ENCODE data around the gene EPHA4. TPM values are rescaled to one million over a fixed set of nuclear protein-coding genes. Genes with fewer than 3 reads are reported as not detected.

EPHA4 gene
- total RNA-seq, 1 experiment from 2014 or later, result 3.3 TPM

DNA sequence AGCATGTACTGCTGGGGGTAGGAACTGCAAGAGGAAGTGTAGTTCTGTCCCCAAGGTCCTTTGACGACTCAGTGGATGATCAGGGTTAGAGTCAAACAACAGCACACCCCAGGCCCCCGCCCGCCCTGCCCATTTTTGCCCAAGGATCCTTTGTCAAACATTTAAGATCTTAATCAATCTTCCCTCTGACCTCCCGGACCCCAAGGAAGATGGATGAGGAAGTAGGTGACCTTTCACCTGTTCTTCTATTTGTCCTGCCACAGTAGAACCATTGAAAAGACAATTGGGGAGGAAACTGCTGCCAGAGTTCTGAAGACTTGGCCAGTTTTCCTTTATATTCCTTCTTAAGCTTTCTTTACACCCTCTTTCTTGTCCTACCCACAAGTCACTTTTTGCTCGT lies 12.1 kb downstream of the EPHA4 start:
- H3K79me2 ChIP-seq (ENCODE audit: low read length), result no peaks in the 10 kb centered on the region
- H3K4me2 ChIP-seq (ENCODE audit: low read length), result no peak overlapping the region
- no peak for ATAC-seq
- POLR2A ChIA-PET (ENCODE audit: unreplicated experiment), result no interaction called here
- no peak overlapping the region for H3K4me3 ChIP-seq (ENCODE audit: low read length)
- no peak for TF ChIP-seq EZH2 (IDR thresholded peaks at IDR 0.05; ENCODE audit: low read length, unreplicated experiment)
- no peak for TF ChIP-seq CTCF (conservative IDR thresholded peaks at IDR 0.05; ENCODE audit: low read depth, low read length)
- TF ChIP-seq EZH2phosphoT487 (IDR thresholded peaks at IDR 0.05; ENCODE audit: borderline replicate concordance, low read length), result no peak
- no peaks in the 10 kb centered on the region for H3K27me3 ChIP-seq (ENCODE audit: low read length)
- no peak overlapping the region for H3K27ac ChIP-seq (ENCODE audit: low read length)
- no peaks in the 10 kb centered on the region for H3K9me3 ChIP-seq (ENCODE audit: low read length)
- H2AFZ ChIP-seq (ENCODE audit: low read length), result no peak overlapping the region
- BruUV-seq (replicated peaks), result no TSS peak
- no peak overlapping the region for H3K9ac ChIP-seq (ENCODE audit: low read length)
- no peak for DNase-seq
- intact Hi-C loops (cut with micrococcal nuclease), result no loop called here
- CTCF ChIA-PET, result no interaction called here
- no peaks in the 10 kb centered on the region for H3F3A ChIP-seq (ENCODE audit: low read length, unreplicated experiment)
- no peaks in the 10 kb centered on the region for H4K20me1 ChIP-seq (ENCODE audit: low read length)
- H3K9me2 ChIP-seq (replicated peaks; ENCODE audit: low read length), result no peaks in the 10 kb centered on the region
- H3K4me1 ChIP-seq (ENCODE audit: insufficient read depth, low read length), result no peaks in the 10 kb centered on the region
- H3K36me3 ChIP-seq (ENCODE audit: low read depth, low read length), result no peaks in the 10 kb centered on the region

DNA sequence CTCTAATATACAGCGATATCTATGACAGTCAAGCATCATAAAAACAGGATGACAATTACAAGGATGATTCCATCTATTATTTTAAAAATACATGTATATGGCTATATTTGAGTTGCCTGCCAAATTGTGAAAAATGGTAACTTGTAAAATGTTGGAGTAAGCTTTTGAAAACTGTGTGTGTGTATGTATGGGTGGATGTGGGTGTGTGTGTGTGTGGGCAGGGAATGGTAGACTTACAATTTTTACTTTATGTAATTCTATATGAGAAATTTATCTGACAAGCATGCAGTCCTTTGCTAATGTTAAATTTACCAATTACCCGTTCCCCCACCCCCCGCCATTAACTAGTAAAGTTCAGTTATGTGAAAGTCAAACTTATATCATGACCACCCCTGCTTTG lies 14.0 kb downstream of the EPHA4 start:
- ChIA-PET CTCF (no interaction called here), POLR2A (ENCODE audit: unreplicated experiment) (no interaction called here)
- Histone ChIP-seq H3K4me3 (ENCODE audit: low read length) (no peak overlapping the region), H3K4me2 (ENCODE audit: low read length) (no peak overlapping the region), H3K27ac (ENCODE audit: low read length) (no peak overlapping the region), H3K9me3 (ENCODE audit: low read length) (no peaks in the 10 kb centered on the region), H2AFZ (ENCODE audit: low read length) (no peak overlapping the region), H3K36me3 (ENCODE audit: low read depth, low read length) (no peaks in the 10 kb centered on the region), H3K27me3 (ENCODE audit: low read length) (no peaks in the 10 kb centered on the region), H3K9ac (ENCODE audit: low read length) (no peak overlapping the region), H3K9me2 (replicated peaks; ENCODE audit: low read length) (no peaks in the 10 kb centered on the region), H3K79me2 (ENCODE audit: low read length) (no peaks in the 10 kb centered on the region), H3K4me1 (ENCODE audit: insufficient read depth, low read length) (no peaks in the 10 kb centered on the region), H3F3A (ENCODE audit: low read length, unreplicated experiment) (no peaks in the 10 kb centered on the region), H4K20me1 (ENCODE audit: low read length) (no peaks in the 10 kb centered on the region)
- TF ChIP-seq CTCF (conservative IDR thresholded peaks at IDR 0.05; ENCODE audit: low read depth, low read length) (no peak), EZH2 (IDR thresholded peaks at IDR 0.05; ENCODE audit: low read length, unreplicated experiment) (no peak), EZH2phosphoT487 (IDR thresholded peaks at IDR 0.05; ENCODE audit: borderline replicate concordance, low read length) (no peak)
- BruUV-seq (replicated peaks), result no TSS peak
- ATAC-seq (no peak), DNase-seq (no peak)
- intact Hi-C loops (cut with micrococcal nuclease), result no loop called here

DNA sequence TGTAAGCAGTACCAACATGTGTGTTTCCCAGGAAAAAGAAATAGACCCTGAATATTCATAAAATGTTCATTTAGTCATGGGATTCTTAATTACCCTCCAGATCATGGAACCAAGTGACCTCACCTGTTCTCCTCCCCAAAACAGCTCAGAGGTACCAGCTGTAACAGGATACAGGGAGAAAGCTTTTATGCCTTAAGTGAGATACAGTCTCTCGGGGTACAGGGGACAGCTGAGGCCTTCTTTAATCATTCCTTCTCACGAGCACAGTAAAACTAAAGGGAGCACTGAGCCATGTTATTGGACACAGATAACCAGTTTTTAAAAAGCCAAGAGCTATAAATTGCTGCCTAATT lies 16.6 kb downstream of the EPHA4 start:
- ATAC-seq (no peak), DNase-seq (no peak)
- Histone ChIP-seq H3K27me3 (ENCODE audit: low read length) (no peaks in the 10 kb centered on the region), H3K4me3 (ENCODE audit: low read length) (no peak overlapping the region), H2AFZ (ENCODE audit: low read length) (no peak overlapping the region), H3K9me2 (replicated peaks; ENCODE audit: low read length) (no peaks in the 10 kb centered on the region), H3K4me1 (ENCODE audit: insufficient read depth, low read length) (no peaks in the 10 kb centered on the region), H3K79me2 (ENCODE audit: low read length) (no peaks in the 10 kb centered on the region), H3K9me3 (ENCODE audit: low read length) (no peaks in the 10 kb centered on the region), H3F3A (ENCODE audit: low read length, unreplicated experiment) (no peaks in the 10 kb centered on the region), H3K27ac (ENCODE audit: low read length) (no peak overlapping the region), H3K9ac (ENCODE audit: low read length) (no peak overlapping the region), H3K4me2 (ENCODE audit: low read length) (no peak overlapping the region), H3K36me3 (ENCODE audit: low read depth, low read length) (no peaks in the 10 kb centered on the region), H4K20me1 (ENCODE audit: low read length) (no peaks in the 10 kb centered on the region)
- no TSS peak for BruUV-seq (replicated peaks)
- intact Hi-C loops (cut with micrococcal nuclease), result no loop called here
- CTCF ChIA-PET, result no interaction called here
- TF ChIP-seq EZH2 (IDR thresholded peaks at IDR 0.05; ENCODE audit: low read length, unreplicated experiment), result no peak
- TF ChIP-seq EZH2phosphoT487 (IDR thresholded peaks at IDR 0.05; ENCODE audit: borderline replicate concordance, low read length), result no peak
- POLR2A ChIA-PET (ENCODE audit: unreplicated experiment), result no interaction called here
